SK-N-SH treated with all-trans-retinoic acid at 6 μM for 48 hours (cell line): ENCODE data around the gene CMTR1.

Experiments used
- ARNTL ChIP-seq: fragments of 450-650 bp; formaldehyde crosslinking; IDR thresholded peaks from 2 replicates; pipeline ENCODE4 v1.5.0; 2020; ENCODE audit warnings: low read depth, mild to moderate bottlenecking, moderate library complexity, borderline replicate concordance
- BACH2 ChIP-seq: fragments of 250-450 bp; sonication (Bioruptor Pico); IDR thresholded peaks from 2 replicates; pipeline ENCODE4 v1.9.0; 2021; ENCODE audit warnings: mild to moderate bottlenecking, borderline replicate concordance
- OSR1 ChIP-seq: fragments of 250-450 bp; sonication (Bioruptor Pico); IDR thresholded peaks from 2 replicates; pipeline ENCODE4 v1.8.0; 2022; ENCODE audit warnings: moderate library complexity, mild to moderate bottlenecking, inconsistent platforms
- RARB ChIP-seq: fragments of 250-450 bp; sonication (Bioruptor Pico); IDR thresholded peaks from 2 replicates; pipeline ENCODE4 v1.8.0; 2021; ENCODE audit warnings: mild to moderate bottlenecking, moderate library complexity
- SNAI2 ChIP-seq: fragments of 250-450 bp; sonication (Bioruptor Pico); IDR thresholded peaks from 2 replicates; pipeline ENCODE4 v1.5.0; 2020; ENCODE audit warnings: mild to moderate bottlenecking, moderate library complexity
- ZC3H10 ChIP-seq: fragments of 250-450 bp; sonication (Bioruptor Pico); IDR thresholded peaks from 2 replicates; pipeline ENCODE4 v1.5.1; 2021; ENCODE audit warnings: mild to moderate bottlenecking, moderate library complexity
- ZFP30 ChIP-seq: fragments of 450-650 bp; formaldehyde crosslinking; IDR thresholded peaks from 2 replicates; pipeline ENCODE4 v1.5.0; 2022; ENCODE audit warnings: mild to moderate bottlenecking, moderate library complexity
- ZNF70 ChIP-seq: fragments of 450-650 bp; formaldehyde crosslinking; IDR thresholded peaks from 2 replicates; pipeline ENCODE4 v1.5.0; 2020; ENCODE audit warnings: mild to moderate bottlenecking, moderate library complexity
- TF ChIP-seq, protein P1 (sequence below): fragments of 250-450 bp; sonication (Bioruptor Pico); IDR thresholded peaks from 2 replicates; pipeline ENCODE4 v1.8.0; 2020; ENCODE audit warnings: mild to moderate bottlenecking, moderate library complexity, borderline replicate concordance
- TF ChIP-seq, protein P2 (sequence below): fragments of 250-450 bp; sonication (Bioruptor Pico); IDR thresholded peaks from 2 replicates; pipeline ENCODE4 v1.5.0; 2020; ENCODE audit warnings: mild to moderate bottlenecking, moderate library complexity

DNA sequence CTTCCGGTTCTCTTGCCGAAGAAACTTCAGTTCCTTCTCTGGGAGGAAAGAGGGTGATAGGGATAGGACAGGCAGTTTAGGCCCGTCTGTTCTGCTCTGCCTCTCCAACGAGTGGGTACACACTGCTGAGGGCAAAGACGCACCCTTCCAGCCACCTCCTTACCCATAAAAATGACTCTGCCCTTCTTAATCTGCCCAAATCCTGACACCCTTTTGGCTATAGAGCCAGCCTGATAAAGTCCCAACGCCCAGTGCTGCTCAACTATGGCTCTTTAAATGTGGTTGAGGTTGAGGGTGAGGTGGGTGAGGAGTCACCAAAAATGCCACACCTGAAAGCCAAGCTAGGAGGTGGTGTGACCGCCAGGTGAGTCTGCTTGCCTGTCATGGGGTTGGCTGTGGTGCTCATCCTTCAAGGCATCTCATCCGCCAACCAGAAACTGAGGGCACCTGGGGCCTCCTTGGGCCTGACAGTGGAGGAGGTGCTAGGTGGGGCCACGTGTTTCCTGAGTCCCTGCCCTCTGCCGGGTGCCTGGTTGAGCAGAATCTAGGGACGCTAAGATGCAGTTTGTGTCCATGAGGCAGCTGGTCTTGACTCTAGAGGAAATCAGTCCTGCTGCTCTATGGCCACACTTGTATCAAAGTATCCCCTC, 50.4 kb downstream of the CMTR1 start:
- TF ChIP-seq ARNTL (no peak), ZFP30 (no peak), BACH2 (CRISPR knock-in tag) (no peak), SNAI2 (CRISPR knock-in tag) (no peak), OSR1 (CRISPR knock-in tag) (no peak), RARB (CRISPR knock-in tag) (no peak), ZNF70 (CRISPR knock-in tag) (no peak), ZC3H10 (CRISPR knock-in tag) (no peak)
- TF ChIP-seq, protein P1, sequence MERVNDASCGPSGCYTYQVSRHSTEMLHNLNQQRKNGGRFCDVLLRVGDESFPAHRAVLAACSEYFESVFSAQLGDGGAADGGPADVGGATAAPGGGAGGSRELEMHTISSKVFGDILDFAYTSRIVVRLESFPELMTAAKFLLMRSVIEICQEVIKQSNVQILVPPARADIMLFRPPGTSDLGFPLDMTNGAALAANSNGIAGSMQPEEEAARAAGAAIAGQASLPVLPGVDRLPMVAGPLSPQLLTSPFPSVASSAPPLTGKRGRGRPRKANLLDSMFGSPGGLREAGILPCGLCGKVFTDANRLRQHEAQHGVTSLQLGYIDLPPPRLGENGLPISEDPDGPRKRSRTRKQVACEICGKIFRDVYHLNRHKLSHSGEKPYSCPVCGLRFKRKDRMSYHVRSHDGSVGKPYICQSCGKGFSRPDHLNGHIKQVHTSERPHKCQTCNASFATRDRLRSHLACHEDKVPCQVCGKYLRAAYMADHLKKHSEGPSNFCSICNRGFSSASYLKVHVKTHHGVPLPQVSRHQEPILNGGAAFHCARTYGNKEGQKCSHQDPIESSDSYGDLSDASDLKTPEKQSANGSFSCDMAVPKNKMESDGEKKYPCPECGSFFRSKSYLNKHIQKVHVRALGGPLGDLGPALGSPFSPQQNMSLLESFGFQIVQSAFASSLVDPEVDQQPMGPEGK, result no peak
- TF ChIP-seq, protein P2, sequence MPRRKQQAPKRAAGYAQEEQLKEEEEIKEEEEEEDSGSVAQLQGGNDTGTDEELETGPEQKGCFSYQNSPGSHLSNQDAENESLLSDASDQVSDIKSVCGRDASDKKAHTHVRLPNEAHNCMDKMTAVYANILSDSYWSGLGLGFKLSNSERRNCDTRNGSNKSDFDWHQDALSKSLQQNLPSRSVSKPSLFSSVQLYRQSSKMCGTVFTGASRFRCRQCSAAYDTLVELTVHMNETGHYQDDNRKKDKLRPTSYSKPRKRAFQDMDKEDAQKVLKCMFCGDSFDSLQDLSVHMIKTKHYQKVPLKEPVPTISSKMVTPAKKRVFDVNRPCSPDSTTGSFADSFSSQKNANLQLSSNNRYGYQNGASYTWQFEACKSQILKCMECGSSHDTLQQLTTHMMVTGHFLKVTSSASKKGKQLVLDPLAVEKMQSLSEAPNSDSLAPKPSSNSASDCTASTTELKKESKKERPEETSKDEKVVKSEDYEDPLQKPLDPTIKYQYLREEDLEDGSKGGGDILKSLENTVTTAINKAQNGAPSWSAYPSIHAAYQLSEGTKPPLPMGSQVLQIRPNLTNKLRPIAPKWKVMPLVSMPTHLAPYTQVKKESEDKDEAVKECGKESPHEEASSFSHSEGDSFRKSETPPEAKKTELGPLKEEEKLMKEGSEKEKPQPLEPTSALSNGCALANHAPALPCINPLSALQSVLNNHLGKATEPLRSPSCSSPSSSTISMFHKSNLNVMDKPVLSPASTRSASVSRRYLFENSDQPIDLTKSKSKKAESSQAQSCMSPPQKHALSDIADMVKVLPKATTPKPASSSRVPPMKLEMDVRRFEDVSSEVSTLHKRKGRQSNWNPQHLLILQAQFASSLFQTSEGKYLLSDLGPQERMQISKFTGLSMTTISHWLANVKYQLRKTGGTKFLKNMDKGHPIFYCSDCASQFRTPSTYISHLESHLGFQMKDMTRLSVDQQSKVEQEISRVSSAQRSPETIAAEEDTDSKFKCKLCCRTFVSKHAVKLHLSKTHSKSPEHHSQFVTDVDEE (CRISPR knock-in tag), result no peak
